Activated CD4-positive, alpha-beta T cell treated with anti-CD3 and anti-CD28 coated beads, Interleukin-2, amount 50 U/mL, for 1 hour (primary cell): ENCODE data around the gene AURKA.
"Not testable (repeated sequence)": the region's sequence is repeated elsewhere in the genome, so short reads cannot be mapped to it uniquely, and the experiment has no call there.

Source experiments
- DNase-seq: peaks from one replicate; pipeline ENCODE4 v3.0.0-alpha.2; 2020

Gene AURKA

GRCh38 chr20:56353356-56353755 is 38.7 kb downstream of the AURKA start:
- no peak for DNase-seq

DNA sequence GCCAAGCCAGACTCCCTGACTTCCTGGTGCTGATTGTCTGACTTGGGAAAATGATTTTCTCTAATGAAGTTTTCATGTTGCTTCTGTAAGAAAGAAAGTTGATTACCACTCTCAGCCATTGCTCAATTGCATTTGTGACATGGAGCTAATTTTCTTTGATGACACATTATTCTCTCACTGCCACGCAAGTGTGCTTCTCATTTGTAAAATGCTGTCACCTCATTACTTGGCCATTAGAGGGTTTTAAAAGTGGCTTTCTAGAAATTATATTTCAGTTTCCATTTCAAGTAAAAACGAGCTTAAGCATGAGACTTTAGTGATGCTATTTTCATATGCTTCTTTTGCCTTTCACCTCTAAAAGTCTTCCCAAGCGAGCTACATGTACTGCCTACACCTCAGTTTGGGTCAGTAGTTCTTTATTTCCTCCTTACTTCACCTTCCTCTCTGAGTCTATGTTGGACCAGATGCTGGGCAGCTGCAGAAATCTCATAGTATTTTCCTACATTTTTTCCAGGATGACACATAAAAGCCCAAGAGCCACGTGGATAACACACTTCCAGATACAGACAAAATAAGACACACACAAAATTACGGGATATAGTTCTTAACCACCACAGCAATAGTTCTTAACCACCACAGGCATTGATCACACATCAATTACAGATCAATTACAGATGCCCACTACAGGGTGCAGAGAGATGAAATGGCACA is 39.5 kb downstream of the AURKA start:
- DNase-seq = no peak

- DNase-seq = no peak
Measured at GRCh38 chr20:56350842-56351241, 41.2 kb downstream of the AURKA start.

DNA sequence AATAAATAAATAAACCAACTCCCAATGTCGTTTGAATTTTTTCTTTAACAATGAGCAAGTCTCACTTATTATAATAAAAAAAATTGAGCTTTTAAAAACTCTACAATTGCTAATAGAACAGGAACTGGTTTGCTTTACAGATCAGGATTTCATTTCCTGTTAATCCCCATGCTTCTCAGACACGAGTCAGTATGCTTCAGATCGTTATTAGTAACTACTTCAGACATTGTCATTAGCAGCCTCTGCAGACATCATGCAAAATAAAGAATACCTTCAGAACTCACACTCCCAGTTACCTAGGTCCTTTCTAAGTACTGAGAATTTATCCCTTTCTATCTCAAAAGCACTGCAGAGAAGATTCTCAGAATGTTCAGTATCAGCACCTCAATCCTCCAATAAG is 43.3 kb downstream of the AURKA start:
- no peak for DNase-seq

DNA sequence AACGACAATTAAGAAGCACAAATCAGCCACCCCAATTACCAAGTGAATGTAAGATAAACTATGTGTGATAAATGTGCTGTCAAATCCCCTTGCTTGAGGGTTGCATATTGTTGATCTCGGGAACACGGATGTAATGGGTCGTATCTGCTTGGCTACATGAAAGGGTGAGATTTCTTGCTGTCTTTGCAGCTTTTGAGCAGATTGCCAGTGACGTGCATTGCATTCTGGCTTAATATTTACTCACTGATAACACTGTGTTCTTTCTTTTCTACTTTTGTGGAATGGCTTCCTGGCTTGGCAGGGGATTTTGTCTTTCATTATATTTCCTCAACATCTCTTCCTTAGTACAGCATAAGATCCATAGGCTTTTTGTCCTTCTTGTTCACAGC is 43.7 kb downstream of the AURKA start:
- DNase-seq = no peak

- no peak for DNase-seq
Measured at GRCh38 chr20:56347628-56348304, 44.2 kb downstream of the AURKA start.

- DNase-seq = no peak
Measured at GRCh38 chr20:56345911-56346310, 46.1 kb downstream of the AURKA start.

GRCh38 chr20:56343861-56344381 is 48.1 kb downstream of the AURKA start:
- DNase-seq = peak; percentile 12

- DNase-seq = no peak
Measured at GRCh38 chr20:56342783-56343182, 49.2 kb downstream of the AURKA start.

- not testable (repeated sequence) for DNase-seq
Measured at GRCh38 chr20:56336709-56337108, 55.3 kb downstream of the AURKA start.

DNA sequence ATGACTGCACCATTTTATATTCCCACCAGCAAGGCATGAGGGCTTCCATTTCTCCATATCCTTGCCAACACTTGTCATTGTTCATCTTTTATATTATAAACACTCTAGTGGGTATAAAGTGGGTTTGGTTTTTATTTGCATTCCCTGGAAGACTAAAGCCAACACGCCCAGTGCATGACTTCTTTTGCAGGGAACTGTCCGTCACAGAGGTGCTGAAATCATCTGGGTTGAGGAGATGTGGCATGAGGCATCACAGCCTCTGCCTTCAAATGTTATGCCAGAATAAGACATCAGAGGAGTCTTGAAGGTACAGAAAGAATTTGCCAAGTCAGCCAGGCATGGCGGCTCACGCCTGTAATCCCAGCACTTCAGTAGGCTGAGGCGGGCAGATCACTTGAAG is 63.2 kb downstream of the AURKA start:
- DNase-seq = no peak

- no peak for DNase-seq
Measured at GRCh38 chr20:56324806-56325205, 67.2 kb downstream of the AURKA start.

- DNase-seq = no peak
Measured at GRCh38 chr20:56323656-56324055, 68.4 kb downstream of the AURKA start.

GRCh38 chr20:56323206-56323605 is 68.8 kb downstream of the AURKA start:
- DNase-seq = no peak

GRCh38 chr20:56322681-56323080 is 69.3 kb downstream of the AURKA start:
- no peak for DNase-seq
